VCaP (cell line): ENCODE data around the gene FGB.

Source experiments
- H3K27ac ChIP-seq: fragments of 450-650 bp; 2 replicates; pipeline ENCODE4 v1.5.1; 2017
- TF ChIP-seq, protein P1 (sequence below): fragments of 450-650 bp; conservative IDR thresholded peaks from 2 replicates; pipeline ENCODE4 v1.5.1; 2017; ENCODE audit warnings: mild to moderate bottlenecking, moderate library complexity

Gene FGB

GRCh38 chr4:154528869-154529268, 33.9 kb upstream of the FGB start:
- no peak overlapping the region for H3K27ac ChIP-seq
- TF ChIP-seq, protein P1, sequence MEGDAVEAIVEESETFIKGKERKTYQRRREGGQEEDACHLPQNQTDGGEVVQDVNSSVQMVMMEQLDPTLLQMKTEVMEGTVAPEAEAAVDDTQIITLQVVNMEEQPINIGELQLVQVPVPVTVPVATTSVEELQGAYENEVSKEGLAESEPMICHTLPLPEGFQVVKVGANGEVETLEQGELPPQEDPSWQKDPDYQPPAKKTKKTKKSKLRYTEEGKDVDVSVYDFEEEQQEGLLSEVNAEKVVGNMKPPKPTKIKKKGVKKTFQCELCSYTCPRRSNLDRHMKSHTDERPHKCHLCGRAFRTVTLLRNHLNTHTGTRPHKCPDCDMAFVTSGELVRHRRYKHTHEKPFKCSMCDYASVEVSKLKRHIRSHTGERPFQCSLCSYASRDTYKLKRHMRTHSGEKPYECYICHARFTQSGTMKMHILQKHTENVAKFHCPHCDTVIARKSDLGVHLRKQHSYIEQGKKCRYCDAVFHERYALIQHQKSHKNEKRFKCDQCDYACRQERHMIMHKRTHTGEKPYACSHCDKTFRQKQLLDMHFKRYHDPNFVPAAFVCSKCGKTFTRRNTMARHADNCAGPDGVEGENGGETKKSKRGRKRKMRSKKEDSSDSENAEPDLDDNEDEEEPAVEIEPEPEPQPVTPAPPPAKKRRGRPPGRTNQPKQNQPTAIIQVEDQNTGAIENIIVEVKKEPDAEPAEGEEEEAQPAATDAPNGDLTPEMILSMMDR = no peak

GRCh38 chr4:154529728-154530519, 32.9 kb upstream of the FGB start:
- TF ChIP-seq, protein P1 = no peak
- H3K27ac ChIP-seq = no peak overlapping the region

DNA sequence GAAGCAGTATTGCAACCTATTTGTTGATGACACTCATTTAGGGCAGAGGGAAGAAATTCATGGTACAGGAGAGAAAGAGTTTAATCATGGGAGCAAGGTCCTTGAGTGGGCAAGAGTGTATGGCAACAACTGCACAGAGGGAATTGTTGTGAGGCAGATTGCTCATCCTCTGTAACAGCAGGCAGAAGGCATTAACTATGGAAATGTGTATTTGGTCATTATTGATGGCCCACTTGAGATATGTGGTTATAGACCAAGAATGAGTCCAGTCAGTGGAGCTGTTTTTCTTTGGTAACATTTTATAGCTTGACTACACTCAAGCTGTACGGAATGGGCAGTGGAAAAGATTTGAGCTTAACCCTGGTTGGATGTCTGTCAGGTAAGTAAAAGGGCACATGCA, 28.5 kb upstream of the FGB start:
- no peak overlapping the region for H3K27ac ChIP-seq
- TF ChIP-seq, protein P1 = no peak

GRCh38 chr4:154542271-154542879, 20.4 kb upstream of the FGB start:
- no peak overlapping the region for H3K27ac ChIP-seq
- TF ChIP-seq, protein P1 = no peak

GRCh38 chr4:154545689-154546088, 17.1 kb upstream of the FGB start:
- H3K27ac ChIP-seq = no peak overlapping the region
- TF ChIP-seq, protein P1 = peak; percentile 29

GRCh38 chr4:154549894-154550790, 12.7 kb upstream of the FGB start, which contains the start of gene PLRG1:
Gene PLRG1 (minus strand): TSS chr4:154550400. CDS start chr4:154550308, 92 bp downstream.
- TF ChIP-seq, protein P1 = no peak; the same call in 1 of the 2 replicates
- peak within 1 kb of the TSS; percentile 61 for H3K27ac ChIP-seq
